Stimulated activated CD4-positive, alpha-beta T cell treated with anti-CD3 and anti-CD28 coated beads, TNF-alpha, amount 100 ng/mL, for 1 hour (primary cell): ENCODE data around the gene UVRAG.
"Not testable (repeated sequence)": the region's sequence is repeated elsewhere in the genome, so short reads cannot be mapped to it uniquely, and the experiment has no call there.

Experiments used
- DNase-seq, 3 donors: peaks; one replicate each; pipeline ENCODE4 v3.0.0-alpha.2; 2020; ENCODE audit warnings: low read depth in 3 of 3, low spot score in 1 of 3

Gene UVRAG

GRCh38 chr11:75910426-75911145 lies 95.6 kb downstream of the UVRAG start:
- DNase-seq: no peak

- DNase-seq: no peak
These were observed 96.4 kb downstream of the UVRAG start for GRCh38 chr11:75911459-75911858.

- DNase-seq: no peak
These were observed 99.0 kb downstream of the UVRAG start for GRCh38 chr11:75913984-75914383.

- no peak for DNase-seq
These were observed 101.9 kb downstream of the UVRAG start for GRCh38 chr11:75916882-75917281.

GRCh38 chr11:75918331-75918730 lies 103.3 kb downstream of the UVRAG start:
- DNase-seq: no peak

GRCh38 chr11:75919525-75919924 lies 104.5 kb downstream of the UVRAG start:
- no peak for DNase-seq

- no peak for DNase-seq
These were observed 105.8 kb downstream of the UVRAG start for GRCh38 chr11:75920848-75921247.

GRCh38 chr11:75921808-75922207 lies 106.8 kb downstream of the UVRAG start:
- DNase-seq: no peak

GRCh38 chr11:75924966-75925784 lies 110.2 kb downstream of the UVRAG start:
- DNase-seq: no peak

GRCh38 chr11:75925785-75926164 lies 110.8 kb downstream of the UVRAG start:
- no peak for DNase-seq

GRCh38 chr11:75929706-75930105 lies 114.7 kb downstream of the UVRAG start:
- no peak for DNase-seq

- no peak for DNase-seq
These were observed 115.5 kb downstream of the UVRAG start for GRCh38 chr11:75930534-75930933.

- DNase-seq: no peak
These were observed 116.1 kb downstream of the UVRAG start for GRCh38 chr11:75931124-75931523.

GRCh38 chr11:75933736-75934135 lies 118.7 kb downstream of the UVRAG start:
- DNase-seq: not testable (repeated sequence)

- no peak for DNase-seq
These were observed 119.8 kb downstream of the UVRAG start for GRCh38 chr11:75934851-75935250.

- no peak for DNase-seq
These were observed 123.5 kb downstream of the UVRAG start for GRCh38 chr11:75938543-75938942.

GRCh38 chr11:75939516-75939915 lies 124.5 kb downstream of the UVRAG start:
- DNase-seq: no peak

- no peak for DNase-seq
These were observed 125.0 kb downstream of the UVRAG start for GRCh38 chr11:75939992-75940391.

GRCh38 chr11:75940911-75941310 lies 125.9 kb downstream of the UVRAG start:
- DNase-seq: no peak

- no peak for DNase-seq
These were observed 129.5 kb downstream of the UVRAG start for GRCh38 chr11:75944515-75944914.

- no peak for DNase-seq
These were observed 130.4 kb downstream of the UVRAG start for GRCh38 chr11:75945446-75945845.

GRCh38 chr11:75945947-75946346 lies 130.9 kb downstream of the UVRAG start:
- DNase-seq: no peak
